Right renal cortex interstitium (tissue), 3 donors: ENCODE results near the gene SPAG8. TPM values are rescaled to one million over a fixed set of nuclear protein-coding genes. Genes with fewer than 3 reads are reported as not detected.
A peak's percentile ranks its signal among the peaks of the same experiment; 100 is the strongest.

Experiments
- DNase-seq, 3 donors: peaks; one replicate each; pipeline ENCODE4 v3.0.0-alpha.2; 2013; ENCODE audit warnings: low read depth in 3 of 3, low spot score in 2 of 3
- polyA plus RNA-seq, 3 donors: library from polyadenylated mRNA; unstranded; fragments of 120-200 nt; gene quantifications; one replicate each; pipeline ENCODE4 v1.2.1, GENCODE V29; 2013; ENCODE audit not compliant: insufficient read length in 3 of 3

SPAG8 gene
- polyA plus RNA-seq, 3 donors: 4.2 to 7.0 (median 5.8) TPM

GRCh38 chr9:35813434-35814105 lies 1.5 kb upstream of the SPAG8 start:
- DNase-seq: no peak

GRCh38 chr9:35811381-35812024 lies 559 bp downstream of the SPAG8 start:
- no peak for DNase-seq

GRCh38 chr9:35810122-35810521 lies 1.9 kb downstream of the SPAG8 start:
- DNase-seq: no peak

- DNase-seq: no peak
Observed at GRCh38 chr9:35808433-35808832, 3.6 kb downstream of the SPAG8 start.

- no peak for DNase-seq
Observed at GRCh38 chr9:35806101-35806500, 6.0 kb downstream of the SPAG8 start.

GRCh38 chr9:35801328-35802128 lies 10.5 kb downstream of the SPAG8 start:
- no peak for DNase-seq

- DNase-seq: no peak
Observed at GRCh38 chr9:35800530-35800929, 11.5 kb downstream of the SPAG8 start.

GRCh38 chr9:35798658-35799374 lies 13.2 kb downstream of the SPAG8 start:
- DNase-seq: no peak

- no peak for DNase-seq
Observed at GRCh38 chr9:35797311-35798109, 14.6 kb downstream of the SPAG8 start.

GRCh38 chr9:35795695-35796094 lies 16.4 kb downstream of the SPAG8 start:
- DNase-seq: no peak

GRCh38 chr9:35793461-35793860 lies 18.6 kb downstream of the SPAG8 start:
- no peak for DNase-seq

- no peak for DNase-seq
Observed at GRCh38 chr9:35792826-35793225, 19.2 kb downstream of the SPAG8 start.

GRCh38 chr9:35792024-35792813 lies 19.8 kb downstream of the SPAG8 start:
- DNase-seq: no peak

GRCh38 chr9:35791297-35791921 lies 20.7 kb downstream of the SPAG8 start, which contains the start of gene NPR2:
Gene NPR2, plus strand, starts transcription at chr9:35791591. Its CDS starts 818 bp downstream, at chr9:35792409.
- no peak for DNase-seq

GRCh38 chr9:35790385-35791296 lies 21.4 kb downstream of the SPAG8 start:
- DNase-seq: peak in 2 of 3 donors; percentile 66 to 74

- DNase-seq: no peak
Observed at GRCh38 chr9:35790025-35790384, 22.1 kb downstream of the SPAG8 start.

- no peak for DNase-seq
Observed at GRCh38 chr9:35789541-35789940, 22.5 kb downstream of the SPAG8 start.

GRCh38 chr9:35783418-35783817 lies 28.6 kb downstream of the SPAG8 start:
- DNase-seq: no peak
